GM23338 (cell line): ENCODE data around the gene CDCA7L.

Experiments used
- ETS1 ChIP-seq: IDR thresholded peaks from 2 replicates; pipeline ENCODE4 v1.6.1; 2016; ENCODE audit warnings: antibody characterized with exemption
- TF ChIP-seq, protein P1 (sequence below), 2 experiments: fragments of 200-600 bp in 1 of 2; sonication (generic) in 1 of 2; conservative IDR thresholded peaks; 2 replicates each; pipeline versions ENCODE4 v1.5.1 to v1.6.1; 2016 to 2017; ENCODE audit warnings: antibody characterized with exemption in 2 of 2, low read depth in 2 of 2, mild to moderate bottlenecking in 2 of 2, moderate library complexity in 1 of 2

GRCh38 chr7:21851559-21851967 lies 94.1 kb downstream of the CDCA7L start:
- TF ChIP-seq ETS1 = no peak
- TF ChIP-seq, protein P1, sequence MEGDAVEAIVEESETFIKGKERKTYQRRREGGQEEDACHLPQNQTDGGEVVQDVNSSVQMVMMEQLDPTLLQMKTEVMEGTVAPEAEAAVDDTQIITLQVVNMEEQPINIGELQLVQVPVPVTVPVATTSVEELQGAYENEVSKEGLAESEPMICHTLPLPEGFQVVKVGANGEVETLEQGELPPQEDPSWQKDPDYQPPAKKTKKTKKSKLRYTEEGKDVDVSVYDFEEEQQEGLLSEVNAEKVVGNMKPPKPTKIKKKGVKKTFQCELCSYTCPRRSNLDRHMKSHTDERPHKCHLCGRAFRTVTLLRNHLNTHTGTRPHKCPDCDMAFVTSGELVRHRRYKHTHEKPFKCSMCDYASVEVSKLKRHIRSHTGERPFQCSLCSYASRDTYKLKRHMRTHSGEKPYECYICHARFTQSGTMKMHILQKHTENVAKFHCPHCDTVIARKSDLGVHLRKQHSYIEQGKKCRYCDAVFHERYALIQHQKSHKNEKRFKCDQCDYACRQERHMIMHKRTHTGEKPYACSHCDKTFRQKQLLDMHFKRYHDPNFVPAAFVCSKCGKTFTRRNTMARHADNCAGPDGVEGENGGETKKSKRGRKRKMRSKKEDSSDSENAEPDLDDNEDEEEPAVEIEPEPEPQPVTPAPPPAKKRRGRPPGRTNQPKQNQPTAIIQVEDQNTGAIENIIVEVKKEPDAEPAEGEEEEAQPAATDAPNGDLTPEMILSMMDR (conservative IDR thresholded peaks at IDR 0.05; ENCODE audit: low read depth in 2 of 2) = no peak
